ENCODE data around the gene NR1D1. TPM values are rescaled to one million over a fixed set of nuclear protein-coding genes. Genes with fewer than 3 reads are reported as not detected.

The NR1D1 gene
- total and polyA plus RNA-seq, 2 of the 8 experiments (the other 6 are each of a cell fraction or from before 2014, with no cell fraction given): 1.5 to 4.6 TPM

DNA sequence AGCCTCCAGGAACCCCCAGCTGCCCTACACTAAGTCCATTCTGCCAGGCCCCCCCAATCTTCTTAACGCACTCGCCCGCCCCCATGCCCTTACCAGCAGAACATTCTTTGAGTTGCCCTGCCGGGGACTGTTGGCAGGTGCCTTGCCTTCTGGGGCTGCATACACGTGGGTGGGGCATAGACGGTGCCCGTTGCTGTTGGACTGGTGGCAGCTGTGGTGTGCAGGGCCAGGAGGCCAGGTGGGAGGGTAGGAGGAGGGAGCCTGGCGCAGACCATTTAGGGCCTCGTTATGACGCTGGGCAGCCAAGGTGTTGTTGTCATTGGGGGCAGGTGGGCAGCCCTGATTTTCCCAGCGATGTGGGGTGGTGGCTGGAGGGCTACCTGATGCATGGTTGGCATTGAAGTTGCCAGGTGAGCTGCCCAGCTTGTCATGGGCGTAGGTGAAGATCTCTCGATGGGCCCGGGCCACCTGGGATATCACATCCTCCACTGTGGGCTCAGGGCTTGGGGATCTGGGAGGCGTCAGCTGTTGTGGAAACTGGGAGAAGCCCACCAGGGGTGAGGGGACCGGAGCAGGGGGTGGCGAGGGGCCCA is 4.9 kb downstream of the NR1D1 start:
- Histone ChIP-seq H3K27ac (ENCODE audit: low read depth, low read length) (no peak overlapping the region), H3K36me3 (ENCODE audit: control insufficient read depth in 2 of 4, insufficient read depth in 4 of 4, low read length in 3 of 4) (peaks cover 0 to 27% (median 14%) of the 10 kb centered on the region in 4 experiments; a peak in 5 of 8 replicates), H3K14ac (ENCODE audit: insufficient read length) (no peak overlapping the region), H3K4ac (replicated peaks; ENCODE audit: insufficient read length, low read depth, low read length) (no peak overlapping the region), H4K91ac (replicated peaks; ENCODE audit: insufficient read length, low read length) (no peak overlapping the region), H3K79me1 (ENCODE audit: low read depth, low read length) (peaks cover 4% of the 10 kb centered on the region; the same call in 1 of the 2 replicates), H3K4me2 (ENCODE audit: insufficient read depth in 1 of 2, low read depth in 2 of 2, low read length in 2 of 2) (no peak overlapping the region), H3K4me1 (replicated peaks in 1 of 4; ENCODE audit: control insufficient read depth in 3 of 4, insufficient read depth in 4 of 4, low read length in 3 of 4) (peaks cover 8 to 34% (median 21%) of the 10 kb centered on the region in 4 experiments), H2BK15ac (ENCODE audit: low read length) (no peak overlapping the region), H3K79me2 (ENCODE audit: control insufficient read depth in 1 of 2, insufficient read depth in 2 of 2, low read length in 2 of 2) (no peaks in the 10 kb centered on the region; a peak in 1 of 4 replicates), H3K9ac (replicated peaks in 1 of 4; ENCODE audit: extremely low read depth in 1 of 4, low read depth in 3 of 4, low read length in 3 of 4) (no peak overlapping the region), H3K18ac (ENCODE audit: extremely low read depth, low read length) (no peak overlapping the region), H2AFZ (ENCODE audit: low read length) (no peak overlapping the region), H2BK20ac (ENCODE audit: low read length) (no peak overlapping the region), H4K5ac (ENCODE audit: insufficient read length, low read depth, low read length) (no peak overlapping the region), H2BK120ac (replicated peaks; ENCODE audit: low read depth, low read length) (no peak overlapping the region), H3K23ac (ENCODE audit: insufficient read length) (no peak overlapping the region), H2BK12ac (ENCODE audit: low read depth, low read length) (no peak overlapping the region), H4K20me1 (replicated peaks in 1 of 2; ENCODE audit: control insufficient read depth in 1 of 2, insufficient read depth in 2 of 2, low read length in 2 of 2) (no peaks in the 10 kb centered on the region), H3K27me3 (replicated peaks in 1 of 4; ENCODE audit: control insufficient read depth in 3 of 4, extremely low read depth in 1 of 4, insufficient read depth in 3 of 4, low read length in 3 of 4) (peaks cover 6 to 23% (median 14%) of the 10 kb centered on the region in 4 experiments; a peak in 6 of 7 replicates), H2AK5ac (ENCODE audit: low read depth, low read length) (no peak overlapping the region), H3K4me3 (ENCODE audit: extremely low read depth in 1 of 4, insufficient read depth in 2 of 4, low read depth in 3 of 4, low read length in 4 of 4) (no peak overlapping the region), H4K8ac (ENCODE audit: extremely low read depth, insufficient read depth, low read length) (no peak overlapping the region; the same call in 1 of the 2 replicates), H2BK5ac (ENCODE audit: low read depth, low read length) (no peak overlapping the region), H3K23me2 (ENCODE audit: low read depth, low read length) (peaks cover 8% of the 10 kb centered on the region; the same call in 1 of the 2 replicates), H3K56ac (replicated peaks; ENCODE audit: insufficient read length, low read depth, low read length) (no peak overlapping the region), H3K9me3 (ENCODE audit: insufficient read depth in 2 of 2, low read depth in 1 of 2, low read length in 1 of 2) (peaks cover 0 to 6% of the 10 kb centered on the region in 2 experiments; a peak in 1 of 4 replicates)
- FAIRE-seq: no peak
- CTCF ChIA-PET (ENCODE audit: partially characterized antibody): interaction anchor here (0.7 to 8.5 kb wide), 7 partner anchors 9 to 69 kb away, joined by 4 to 85 read pairs (median 7); no protein-coding TSS in a partner anchor
- no peak for TF ChIP-seq CHD2 (IDR thresholded peaks at IDR 0.05; ENCODE audit: low read length)
- no peak for TF ChIP-seq BACH1 (IDR thresholded peaks at IDR 0.05; ENCODE audit: low read length)
- TF ChIP-seq CREB1 (IDR thresholded peaks at IDR 0.05): no peak
- TF ChIP-seq GABPA (IDR thresholded peaks at IDR 0.05; ENCODE audit: borderline replicate concordance, insufficient read depth, low read length): no peak
- TF ChIP-seq, protein P1, sequence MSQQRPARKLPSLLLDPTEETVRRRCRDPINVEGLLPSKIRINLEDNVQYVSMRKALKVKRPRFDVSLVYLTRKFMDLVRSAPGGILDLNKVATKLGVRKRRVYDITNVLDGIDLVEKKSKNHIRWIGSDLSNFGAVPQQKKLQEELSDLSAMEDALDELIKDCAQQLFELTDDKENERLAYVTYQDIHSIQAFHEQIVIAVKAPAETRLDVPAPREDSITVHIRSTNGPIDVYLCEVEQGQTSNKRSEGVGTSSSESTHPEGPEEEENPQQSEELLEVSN (IDR thresholded peaks at IDR 0.05): no peak
- TF ChIP-seq NANOG (IDR thresholded peaks at IDR 0.05; ENCODE audit: insufficient read depth, low read depth, low read length, poor library complexity, severe bottlenecking): no peak
- POLR2A ChIA-PET (ENCODE audit: partially characterized antibody): interaction anchor here (1.5 to 20.8 kb wide), 2 partner anchors 8 to 21 kb away, joined by 5 to 399 read pairs; partner anchors contain the start of gene MSL1
- DNase-seq (ENCODE audit: low read depth in 1 of 2, low spot score in 2 of 2): no peak
- 95% methylated on average over 15 of the region's 17 CpGs; no CpG with 5 or more reads in 1 of the 2 experiments for WGBS, 2 experiments (ENCODE audit: extremely low coverage in 1 of 2, insufficient coverage in 1 of 2, insufficient read length in 1 of 2, insufficient replicate concordance in 2 of 2, low coverage in 1 of 2, low lambda C conversion rate in 2 of 2, missing lambda C conversion rate in 1 of 2)

Measured in H1 (cell line).